Endothelial cell of umbilical vein (primary cell): ENCODE data around the gene XRCC6. TPM values are rescaled to one million over a fixed set of nuclear protein-coding genes. Genes with fewer than 3 reads are reported as not detected.

Experiments
- BruUV-seq: library from RNA; stranded (reverse); fragments of 400-500 nt; replicated peaks from 2 replicates; lab custom pipeline; 2021; lab: Mats Ljungman, UMichigan
- CTCF ChIA-PET: fragments of 300-600, 350-600 bp; sonication (Branson Sonifier 250); formaldehyde crosslinking; loops from one replicate; lab custom pipeline; 2021; ENCODE audit warnings: antibody characterized with exemption, inconsistent platforms; lab: Charles Lee
- POLR2A ChIA-PET: fragments of 300-600, 350-600 bp; sonication (Branson Sonifier 250); formaldehyde crosslinking; loops from one replicate; lab custom pipeline; 2021; ENCODE audit warnings: antibody characterized with exemption, inconsistent platforms; lab: Charles Lee
- DNase-seq: peaks from one replicate; pipeline ENCODE4 v3.0.0-alpha.2; 2011; ENCODE audit warnings: low read depth, low spot score
- FAIRE-seq: peaks from 2 replicates; lab custom pipeline; 2011; peaks lifted over from hg19 to GRCh38; lab: Jason Lieb, UNC
- H2AFZ ChIP-seq: 2 replicates; pipeline ENCODE4 v1.6.0; 2012; ENCODE audit warnings: low read depth, low read length, control low read depth, inconsistent platforms
- H3K27ac ChIP-seq: 2 replicates; pipeline ENCODE4 v1.5.1; 2011; ENCODE audit warnings: low read depth, mild to moderate bottlenecking, control low read depth, low read length, moderate library complexity; ENCODE audit not compliant: insufficient read depth
- H3K27me3 ChIP-seq, 2 experiments: 2 replicates each; pipeline versions ENCODE4 v1.6.0 to v1.6.1; 2011; ENCODE audit warnings: low read length in 2 of 2, mixed read lengths in 1 of 2; ENCODE audit not compliant: control insufficient read depth in 2 of 2, insufficient read depth in 2 of 2
- H3K36me3 ChIP-seq, 2 experiments: 2 replicates in 1 of 2; 3 replicates in 1 of 2; pipeline ENCODE4 v1.5.1; 2011; ENCODE audit warnings: low read length in 2 of 2, mild to moderate bottlenecking in 1 of 2, moderate library complexity in 1 of 2; ENCODE audit not compliant: control insufficient read depth in 2 of 2, insufficient read depth in 2 of 2; ENCODE audit errors: extremely low read depth in 1 of 2
- H3K4me1 ChIP-seq: 3 replicates; pipeline ENCODE4 v1.5.1; 2011; ENCODE audit warnings: mild to moderate bottlenecking, low read length; ENCODE audit not compliant: control insufficient read depth, insufficient read depth; ENCODE audit errors: extremely low read depth
- H3K4me2 ChIP-seq: 2 replicates; pipeline ENCODE4 v1.6.1; 2011; ENCODE audit warnings: low read length, control low read depth, mixed read lengths; ENCODE audit not compliant: insufficient read depth
- H3K4me3 ChIP-seq, 3 experiments: fragments of 200-600 bp in 1 of 3; sonication (generic), shearing (Covaris generic) in 1 of 3; replicated peaks in 1 of 3; 2 replicates each; pipeline ENCODE4 v1.5.1; 2011 to 2016; ENCODE audit warnings: control low read depth in 3 of 3, low read length in 3 of 3, mild to moderate bottlenecking in 2 of 3, inconsistent platforms in 1 of 3, low read depth in 1 of 3, moderate library complexity in 1 of 3; ENCODE audit not compliant: insufficient read depth in 1 of 3
- H3K79me2 ChIP-seq: 2 replicates; pipeline ENCODE4 v1.6.0; 2012; ENCODE audit warnings: low read length, inconsistent platforms; ENCODE audit not compliant: control insufficient read depth, insufficient read depth
- H3K9ac ChIP-seq: replicated peaks from 2 replicates; pipeline ENCODE3; 2011; ENCODE audit warnings: low read length, control low read depth; ENCODE audit not compliant: insufficient read depth; ENCODE audit errors: extremely low read depth
- H3K9me1 ChIP-seq: replicated peaks from 3 replicates; pipeline ENCODE4 v1.6.0; 2011; ENCODE audit warnings: mild to moderate bottlenecking, low read length; ENCODE audit not compliant: control insufficient read depth, insufficient read depth; ENCODE audit errors: extremely low read depth
- H3K9me3 ChIP-seq: replicated peaks from 2 replicates; pipeline ENCODE4 v1.5.1; 2012; ENCODE audit warnings: low read length, inconsistent platforms; ENCODE audit not compliant: control insufficient read depth, insufficient read depth
- H4K20me1 ChIP-seq: replicated peaks from 2 replicates; pipeline ENCODE3; 2011; ENCODE audit warnings: mild to moderate bottlenecking, low read length; ENCODE audit not compliant: control insufficient read depth, insufficient read depth; ENCODE audit errors: extremely low read depth
- EZH2 ChIP-seq: IDR thresholded peaks from 2 replicates; pipeline ENCODE4 v1.6.1; 2012; ENCODE audit warnings: borderline replicate concordance, low read depth, mild to moderate bottlenecking, moderate library complexity, low read length, inconsistent platforms; ENCODE audit not compliant: severe bottlenecking
- FOS ChIP-seq: IDR thresholded peaks from 2 replicates; pipeline ENCODE4 v1.6.1; 2011; ENCODE audit warnings: mild to moderate bottlenecking, low read length, moderate library complexity, borderline replicate concordance; ENCODE audit not compliant: insufficient read depth
- GATA2 ChIP-seq: IDR thresholded peaks from 2 replicates; pipeline ENCODE4 v1.7.0; 2011; ENCODE audit warnings: low read depth, mild to moderate bottlenecking, moderate library complexity, mixed read lengths, low read length; ENCODE audit not compliant: insufficient read length, insufficient read depth
- JUN ChIP-seq: IDR thresholded peaks from 2 replicates; pipeline ENCODE4 v1.6.1; 2011; ENCODE audit warnings: borderline replicate concordance, low read depth; ENCODE audit not compliant: insufficient read length, insufficient read depth
- MYC ChIP-seq: IDR thresholded peaks from one replicate; pipeline ENCODE4 v1.6.1; 2011; ENCODE audit warnings: mild to moderate bottlenecking, low read depth, low read length
- POLR2A ChIP-seq: IDR thresholded peaks from 2 replicates; pipeline ENCODE4 v1.6.1; 2012; ENCODE audit warnings: low read depth, mild to moderate bottlenecking, control low read depth, low read length
- POLR2AphosphoS5 ChIP-seq: IDR thresholded peaks from 2 replicates; pipeline ENCODE4 v1.6.1; 2012; ENCODE audit warnings: low read depth, mild to moderate bottlenecking, control low read depth, low read length, moderate library complexity; ENCODE audit not compliant: insufficient read depth
- dilution Hi-C: fragments of 300-500 bp; cut with MboI; formaldehyde crosslinking; loops from one replicate; pipeline ENCODE4 v1.15.0; 2019; ENCODE audit warnings: low sequenced_read_pairs; ENCODE audit not compliant: extremely low pct_ligation_motif_present
- intact Hi-C: fragments of 100-400 bp; cut with micrococcal nuclease; formaldehyde crosslinking; loops from one replicate; pipeline ENCODE4 v1.10.0; 2022
- polyA plus RNA-seq, 4 experiments: library from polyadenylated mRNA; depleted of rRNA in 3 of 4; stranded (reverse) in 3 of 4; unstranded in 1 of 4; fragments of >200 nt; gene quantifications; 2 replicates each; pipeline versions ENCODE4 v1.2.1 to v1.2.3, GENCODE V29; 2011 to 2012; ENCODE audit warnings: missing spikeins in 1 of 4
- total RNA-seq: library from RNA; stranded (reverse); gene quantifications from 2 replicates; pipeline ENCODE4 v1.2.3, GENCODE V29; 2021
- TF ChIP-seq, protein P1 (sequence below): IDR thresholded peaks from 2 replicates; pipeline ENCODE4 v1.6.1; 2011; ENCODE audit not compliant: insufficient read depth, insufficient read length
- TF ChIP-seq, protein P2 (sequence below), 2 donors: IDR thresholded peaks; 1 replicate in 1 of 2; 2 replicates in 1 of 2; pipeline ENCODE4 v1.5.1; 2011; ENCODE audit warnings: low read length in 2 of 2, mild to moderate bottlenecking in 2 of 2, moderate library complexity in 2 of 2, control low read depth in 1 of 2, inconsistent platforms in 1 of 2, low read depth in 1 of 2; ENCODE audit not compliant: insufficient read depth in 1 of 2; ENCODE audit errors: extremely low read depth in 1 of 2

The XRCC6 gene
- total and polyA plus RNA-seq, 2 donors (not counting 3 experiments of a cell fraction or from before 2014, with no cell fraction given), result 117 to 309 TPM

DNA sequence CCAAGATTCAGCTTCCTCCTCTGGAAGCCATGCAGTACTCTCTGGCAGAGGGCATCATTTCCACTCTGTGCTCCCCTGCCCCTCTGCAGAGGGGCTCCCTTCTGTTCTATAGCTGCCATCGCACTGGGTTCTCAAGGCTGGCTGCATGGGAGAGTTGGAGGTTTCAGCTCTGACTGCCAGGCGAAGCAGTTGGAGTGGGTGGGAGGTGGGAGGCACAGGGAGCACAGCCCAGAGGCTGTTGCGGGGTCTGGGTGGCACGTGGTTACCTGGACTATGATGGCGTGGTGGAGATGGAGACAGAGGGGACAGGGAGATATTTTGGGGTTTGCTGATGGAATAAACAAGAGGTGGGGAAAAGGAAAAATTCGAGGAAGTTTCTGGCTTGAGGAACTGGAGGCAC, 36.2 kb upstream of the XRCC6 start:
- Histone ChIP-seq H3K9me1 (no peaks in the 10 kb centered on the region), H3K27me3 (no peaks in the 10 kb centered on the region), H3K4me2 (no peak overlapping the region), H4K20me1 (no peaks in the 10 kb centered on the region), H3K36me3 (peaks cover 0 to 1% of the 10 kb centered on the region in 2 experiments), H2AFZ (no peak overlapping the region), H3K79me2 (peaks cover 2% of the 10 kb centered on the region), H3K4me1 (peaks cover 6% of the 10 kb centered on the region), H3K9ac (no peak overlapping the region), H3K9me3 (no peaks in the 10 kb centered on the region), H3K4me3 (no peak overlapping the region), H3K27ac (no peak overlapping the region)
- intact Hi-C loops, result no loop called here
- ChIA-PET CTCF (interaction anchor here (2.4 kb wide), 1 partner anchor 41 kb away, joined by 6 read pairs; the partner anchor contains the start of gene POLR3H), POLR2A (no interaction called here)
- no peak for FAIRE-seq
- no peak for DNase-seq
- no TSS peak for BruUV-seq
- dilution Hi-C loops, result no loop called here
- TF ChIP-seq FOS (no peak), EZH2 (no peak), JUN (no peak)
- TF ChIP-seq, protein P1, sequence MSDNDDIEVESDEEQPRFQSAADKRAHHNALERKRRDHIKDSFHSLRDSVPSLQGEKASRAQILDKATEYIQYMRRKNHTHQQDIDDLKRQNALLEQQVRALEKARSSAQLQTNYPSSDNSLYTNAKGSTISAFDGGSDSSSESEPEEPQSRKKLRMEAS, result no peak
- TF ChIP-seq, protein P2, sequence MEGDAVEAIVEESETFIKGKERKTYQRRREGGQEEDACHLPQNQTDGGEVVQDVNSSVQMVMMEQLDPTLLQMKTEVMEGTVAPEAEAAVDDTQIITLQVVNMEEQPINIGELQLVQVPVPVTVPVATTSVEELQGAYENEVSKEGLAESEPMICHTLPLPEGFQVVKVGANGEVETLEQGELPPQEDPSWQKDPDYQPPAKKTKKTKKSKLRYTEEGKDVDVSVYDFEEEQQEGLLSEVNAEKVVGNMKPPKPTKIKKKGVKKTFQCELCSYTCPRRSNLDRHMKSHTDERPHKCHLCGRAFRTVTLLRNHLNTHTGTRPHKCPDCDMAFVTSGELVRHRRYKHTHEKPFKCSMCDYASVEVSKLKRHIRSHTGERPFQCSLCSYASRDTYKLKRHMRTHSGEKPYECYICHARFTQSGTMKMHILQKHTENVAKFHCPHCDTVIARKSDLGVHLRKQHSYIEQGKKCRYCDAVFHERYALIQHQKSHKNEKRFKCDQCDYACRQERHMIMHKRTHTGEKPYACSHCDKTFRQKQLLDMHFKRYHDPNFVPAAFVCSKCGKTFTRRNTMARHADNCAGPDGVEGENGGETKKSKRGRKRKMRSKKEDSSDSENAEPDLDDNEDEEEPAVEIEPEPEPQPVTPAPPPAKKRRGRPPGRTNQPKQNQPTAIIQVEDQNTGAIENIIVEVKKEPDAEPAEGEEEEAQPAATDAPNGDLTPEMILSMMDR (IDR thresholded peaks at IDR 0.05; ENCODE audit: extremely low read depth in 1 of 2, insufficient read depth in 1 of 2, low read depth in 1 of 2, low read length in 2 of 2), result no peak

DNA sequence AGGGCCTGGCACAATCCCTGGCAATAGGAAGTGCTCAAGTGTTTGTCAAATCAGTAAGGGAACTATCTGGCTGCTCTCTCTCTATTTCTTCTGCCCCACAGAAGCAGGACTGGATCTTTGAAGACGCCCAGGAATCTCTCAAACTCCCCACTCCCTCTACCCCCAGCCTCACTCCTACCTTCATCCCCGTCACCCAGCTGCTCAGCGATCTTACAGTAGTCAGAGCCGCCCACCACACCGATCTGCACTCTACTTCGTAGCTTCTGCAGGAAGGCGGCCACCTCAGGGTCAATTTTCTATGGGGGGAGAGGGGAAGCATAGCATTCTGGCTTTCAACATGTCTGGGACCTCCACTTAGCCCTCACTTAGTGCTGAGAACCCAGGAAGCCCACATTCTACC, 35.2 kb upstream of the XRCC6 start:
- ChIA-PET CTCF (interaction anchor here (1.3 kb wide), 1 partner anchor 42 kb away, joined by 3 read pairs; no protein-coding TSS in a partner anchor), POLR2A (no interaction called here)
- intact Hi-C loops (no loop called here), dilution Hi-C loops (no loop called here)
- Histone ChIP-seq H3K79me2 (peaks cover 2% of the 10 kb centered on the region), H3K36me3 (no peaks in the 10 kb centered on the region), H3K9ac (no peak overlapping the region), H2AFZ (no peak overlapping the region), H3K4me2 (no peak overlapping the region), H3K4me3 (no peak overlapping the region), H3K27ac (no peak overlapping the region), H3K9me1 (no peaks in the 10 kb centered on the region), H3K27me3 (no peaks in the 10 kb centered on the region), H4K20me1 (no peaks in the 10 kb centered on the region), H3K4me1 (peaks cover 6% of the 10 kb centered on the region), H3K9me3 (no peaks in the 10 kb centered on the region)
- no peak for DNase-seq
- FAIRE-seq, result no peak
- TF ChIP-seq, protein P2 (IDR thresholded peaks at IDR 0.05; ENCODE audit: extremely low read depth in 1 of 2, insufficient read depth in 1 of 2, low read depth in 1 of 2, low read length in 2 of 2), result no peak
- TF ChIP-seq EZH2, result no peak
- TF ChIP-seq, protein P1, result no peak
- no peak for TF ChIP-seq GATA2
- no peak for TF ChIP-seq POLR2AphosphoS5
- TF ChIP-seq POLR2A, result no peak
- no peak for TF ChIP-seq MYC
- no peak for TF ChIP-seq FOS
- TF ChIP-seq JUN, result no peak
- BruUV-seq, result no TSS peak
